ENCODE results near the gene ADARB2.

Gene ADARB2

GRCh38 chr10:1569208-1569607 is 168.1 kb downstream of the ADARB2 start:
- no peak for DNase-seq (ENCODE audit: low spot score)

- DNase-seq (ENCODE audit: low spot score), result no peak
These were observed 169.4 kb downstream of the ADARB2 start for GRCh38 chr10:1567742-1568495.

- no peak for DNase-seq (ENCODE audit: low spot score)
These were observed 170.2 kb downstream of the ADARB2 start for GRCh38 chr10:1567152-1567551.

GRCh38 chr10:1564791-1565190 is 172.5 kb downstream of the ADARB2 start:
- DNase-seq (ENCODE audit: low spot score), result no peak

GRCh38 chr10:1563028-1563427 is 174.3 kb downstream of the ADARB2 start:
- no peak for DNase-seq (ENCODE audit: low spot score)

- no peak for DNase-seq (ENCODE audit: low spot score)
These were observed 175.5 kb downstream of the ADARB2 start for GRCh38 chr10:1561731-1562337.

GRCh38 chr10:1560535-1561192 is 176.7 kb downstream of the ADARB2 start:
- DNase-seq (ENCODE audit: low spot score), result no peak

- no peak for DNase-seq (ENCODE audit: low spot score)
These were observed 177.6 kb downstream of the ADARB2 start for GRCh38 chr10:1559761-1560160.

- no peak for DNase-seq (ENCODE audit: low spot score)
These were observed 178.0 kb downstream of the ADARB2 start for GRCh38 chr10:1559311-1559710.

- DNase-seq (ENCODE audit: low spot score), result no peak
These were observed 178.4 kb downstream of the ADARB2 start for GRCh38 chr10:1558906-1559305.

GRCh38 chr10:1557081-1557480 is 180.2 kb downstream of the ADARB2 start:
- no peak for DNase-seq (ENCODE audit: low spot score)

- no peak for DNase-seq (ENCODE audit: low spot score)
These were observed 180.8 kb downstream of the ADARB2 start for GRCh38 chr10:1556496-1556895.

- no peak for DNase-seq (ENCODE audit: low spot score)
These were observed 183.4 kb downstream of the ADARB2 start for GRCh38 chr10:1553951-1554350.

GRCh38 chr10:1552881-1553670 is 184.2 kb downstream of the ADARB2 start:
- DNase-seq (ENCODE audit: low spot score), result no peak

GRCh38 chr10:1552406-1552805 is 184.9 kb downstream of the ADARB2 start:
- no peak for DNase-seq (ENCODE audit: low spot score)

- DNase-seq (ENCODE audit: low spot score), result no peak
These were observed 185.5 kb downstream of the ADARB2 start for GRCh38 chr10:1551636-1552338.

GRCh38 chr10:1550616-1551015 is 186.7 kb downstream of the ADARB2 start:
- no peak for DNase-seq (ENCODE audit: low spot score)

GRCh38 chr10:1550291-1550595 is 187.1 kb downstream of the ADARB2 start:
- no peak for DNase-seq (ENCODE audit: low spot score)

- no peak for DNase-seq (ENCODE audit: low spot score)
These were observed 187.6 kb downstream of the ADARB2 start for GRCh38 chr10:1549591-1550290.

- no peak for DNase-seq (ENCODE audit: low spot score)
These were observed 188.7 kb downstream of the ADARB2 start for GRCh38 chr10:1548596-1548995.

- no peak for DNase-seq (ENCODE audit: low spot score)
These were observed 189.2 kb downstream of the ADARB2 start for GRCh38 chr10:1548146-1548545.

Measured in LoVo (cell line).